KMS-11 (cell line): Measurements from ENCODE around the gene MEF2A.

Experiments used
- H2AFZ ChIP-seq: fragments of 200-600 bp; sonication (generic); 2 replicates; pipeline ENCODE4 v1.6.1; 2016; ENCODE audit warnings: antibody characterized with exemption, mixed run types, low read depth
- H3K27ac ChIP-seq: fragments of 200-600 bp; sonication (generic); 2 replicates; pipeline ENCODE4 v1.6.1; 2016; ENCODE audit warnings: mild to moderate bottlenecking, mixed run types
- H3K27me3 ChIP-seq: fragments of 200-600 bp; sonication (generic); 2 replicates; pipeline ENCODE4 v1.6.1; 2017; ENCODE audit warnings: mild to moderate bottlenecking, low read depth, mixed run types, moderate library complexity; ENCODE audit not compliant: insufficient read depth
- H3K36me3 ChIP-seq: fragments of 200-600 bp; sonication (generic); 2 replicates; pipeline ENCODE4 v1.6.1; 2017; ENCODE audit warnings: mild to moderate bottlenecking, mixed run types; ENCODE audit not compliant: insufficient read depth
- H3K4me1 ChIP-seq: fragments of 200-600 bp; sonication (generic); 2 replicates; pipeline ENCODE4 v1.6.1; 2016; ENCODE audit warnings: mild to moderate bottlenecking, low read depth, mixed run types; ENCODE audit not compliant: poor library complexity, severe bottlenecking
- H3K4me2 ChIP-seq: fragments of 200-600 bp; sonication (generic); 2 replicates; pipeline ENCODE4 v1.7.0; 2016; ENCODE audit warnings: mild to moderate bottlenecking, mixed run types
- H3K4me3 ChIP-seq: fragments of 200-600 bp; sonication (generic); IDR thresholded peaks from 2 replicates; pipeline ENCODE4 v1.6.1; 2017; ENCODE audit warnings: low read depth, low read length, mixed read lengths; ENCODE audit not compliant: insufficient read depth
- H3K79me2 ChIP-seq: fragments of 200-600 bp; sonication (generic); 2 replicates; pipeline ENCODE4 v1.6.1; 2016; ENCODE audit warnings: low read depth, mixed run types; ENCODE audit not compliant: insufficient read depth
- H3K9ac ChIP-seq: fragments of 200-600 bp; sonication (generic); 2 replicates; pipeline ENCODE4 v1.6.1; 2016; ENCODE audit warnings: mild to moderate bottlenecking, mixed run types
- H4K20me1 ChIP-seq: fragments of 200-600 bp; sonication (generic); 2 replicates; pipeline ENCODE4 v1.6.1; 2016; ENCODE audit warnings: mild to moderate bottlenecking, mixed run types; ENCODE audit not compliant: insufficient read depth
- TF ChIP-seq, protein P1 (sequence below): fragments of 200-600 bp; sonication (generic); conservative IDR thresholded peaks from 2 replicates; pipeline ENCODE4 v1.6.1; 2017; ENCODE audit warnings: low read depth, mild to moderate bottlenecking, antibody characterized with exemption, low read length, moderate library complexity, mixed read lengths

Gene MEF2A

DNA sequence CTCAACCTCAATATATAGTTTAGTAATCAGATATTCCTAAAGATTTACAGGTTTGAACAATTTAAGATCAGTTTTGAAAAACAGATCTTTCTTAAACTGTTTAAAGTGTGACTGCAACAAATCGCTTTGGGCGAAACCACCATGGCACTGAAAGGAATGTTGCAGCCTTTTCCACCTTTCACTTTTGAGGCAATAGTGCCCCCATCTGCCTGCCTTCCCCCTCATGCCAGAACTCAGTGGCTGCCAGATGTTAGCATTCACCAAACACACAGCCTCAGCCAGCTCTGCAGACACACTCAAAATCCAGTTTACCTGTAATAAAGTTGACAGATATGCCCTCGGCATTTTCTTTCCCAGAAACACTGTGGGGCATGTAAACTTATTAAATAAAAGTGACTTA, 164.1 kb downstream of the MEF2A start:
- Histone ChIP-seq H3K27ac (no peak overlapping the region), H2AFZ (no peak overlapping the region), H3K27me3 (no peaks in the 10 kb centered on the region), H3K36me3 (no peaks in the 10 kb centered on the region), H3K4me1 (peaks cover 7% of the 10 kb centered on the region), H3K79me2 (no peaks in the 10 kb centered on the region), H4K20me1 (no peaks in the 10 kb centered on the region), H3K9ac (no peak overlapping the region), H3K4me3 (no peak overlapping the region), H3K4me2 (no peak overlapping the region)
- TF ChIP-seq, protein P1, sequence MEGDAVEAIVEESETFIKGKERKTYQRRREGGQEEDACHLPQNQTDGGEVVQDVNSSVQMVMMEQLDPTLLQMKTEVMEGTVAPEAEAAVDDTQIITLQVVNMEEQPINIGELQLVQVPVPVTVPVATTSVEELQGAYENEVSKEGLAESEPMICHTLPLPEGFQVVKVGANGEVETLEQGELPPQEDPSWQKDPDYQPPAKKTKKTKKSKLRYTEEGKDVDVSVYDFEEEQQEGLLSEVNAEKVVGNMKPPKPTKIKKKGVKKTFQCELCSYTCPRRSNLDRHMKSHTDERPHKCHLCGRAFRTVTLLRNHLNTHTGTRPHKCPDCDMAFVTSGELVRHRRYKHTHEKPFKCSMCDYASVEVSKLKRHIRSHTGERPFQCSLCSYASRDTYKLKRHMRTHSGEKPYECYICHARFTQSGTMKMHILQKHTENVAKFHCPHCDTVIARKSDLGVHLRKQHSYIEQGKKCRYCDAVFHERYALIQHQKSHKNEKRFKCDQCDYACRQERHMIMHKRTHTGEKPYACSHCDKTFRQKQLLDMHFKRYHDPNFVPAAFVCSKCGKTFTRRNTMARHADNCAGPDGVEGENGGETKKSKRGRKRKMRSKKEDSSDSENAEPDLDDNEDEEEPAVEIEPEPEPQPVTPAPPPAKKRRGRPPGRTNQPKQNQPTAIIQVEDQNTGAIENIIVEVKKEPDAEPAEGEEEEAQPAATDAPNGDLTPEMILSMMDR = peak; percentile 23; the same call in 1 of the 2 replicates

DNA sequence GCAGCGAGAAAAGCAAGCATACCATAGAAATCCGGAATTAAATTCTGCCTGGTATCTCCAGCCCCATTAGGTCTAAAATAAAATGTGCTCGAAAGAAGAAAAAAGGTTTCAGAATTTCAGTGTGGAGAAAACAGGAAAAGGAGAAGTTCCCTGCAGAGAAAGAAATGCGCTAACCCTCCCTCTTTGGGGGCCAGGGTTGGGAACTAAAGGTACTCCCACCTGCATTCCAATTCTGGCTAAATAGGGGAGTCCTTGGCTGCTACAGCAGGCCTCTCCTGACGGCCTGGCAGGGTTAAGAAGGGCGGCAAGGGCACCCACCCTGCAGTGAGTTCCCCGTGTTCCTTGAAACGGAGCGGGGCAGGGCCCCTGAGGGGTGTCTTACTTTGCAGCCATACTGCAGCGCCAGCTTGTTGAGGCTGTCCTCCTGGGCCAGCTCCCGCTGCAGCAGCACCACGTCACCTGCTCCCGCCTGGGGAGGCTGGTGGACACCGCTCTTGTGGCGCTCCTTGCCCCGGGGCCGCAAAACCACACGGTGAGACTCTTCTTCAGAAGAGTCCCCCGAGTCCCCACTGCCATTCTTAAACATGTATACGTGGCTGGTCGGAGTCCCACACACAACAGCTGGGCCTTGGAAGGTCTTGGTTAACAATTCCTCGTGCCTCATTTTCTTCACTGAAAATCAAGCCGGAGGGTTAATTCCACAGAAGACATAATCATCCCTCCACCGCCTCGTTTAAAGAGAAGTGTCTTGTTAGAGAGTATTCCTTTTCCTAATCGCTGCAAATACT, 165.7 kb downstream of the MEF2A start:
- Histone ChIP-seq H3K27me3 (no peaks in the 10 kb centered on the region), H3K36me3 (no peaks in the 10 kb centered on the region), H3K4me2 (no peak overlapping the region), H3K27ac (no peak overlapping the region), H3K4me1 (peaks cover 7% of the 10 kb centered on the region), H2AFZ (no peak overlapping the region), H3K79me2 (no peaks in the 10 kb centered on the region), H3K4me3 (no peak overlapping the region), H3K9ac (no peak overlapping the region), H4K20me1 (no peaks in the 10 kb centered on the region)
- TF ChIP-seq, protein P1 = no peak

DNA sequence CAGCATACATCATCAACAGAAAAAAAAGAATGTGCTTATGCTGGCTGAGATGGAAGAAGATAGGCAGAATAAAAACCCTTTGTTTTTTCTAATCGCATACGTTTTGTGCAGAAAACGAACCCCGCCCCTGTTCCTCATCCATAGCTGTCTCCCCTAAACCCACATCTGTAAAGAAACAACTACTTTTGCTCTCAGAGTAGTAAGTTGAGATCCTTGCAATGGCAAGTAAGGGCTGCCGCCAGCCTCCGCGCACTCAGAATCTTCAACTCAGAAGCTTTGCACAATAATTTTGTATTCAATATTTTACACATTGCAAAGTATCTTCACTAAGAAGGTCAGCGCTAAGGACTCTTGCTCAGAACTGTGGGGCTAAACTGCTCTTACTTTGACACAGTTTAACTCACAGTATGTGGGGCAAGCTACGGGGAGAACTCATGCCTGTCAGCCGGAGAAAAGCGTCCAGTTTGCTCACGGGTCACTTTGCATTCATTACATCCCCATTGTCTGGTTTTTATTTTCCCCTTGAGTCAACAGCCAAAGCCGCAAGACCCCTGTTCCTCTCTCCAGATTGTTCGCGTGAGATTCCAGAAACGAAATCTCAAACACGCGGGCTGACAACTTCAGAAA, 166.5 kb downstream of the MEF2A start:
- H3K9ac ChIP-seq = no peak overlapping the region

DNA sequence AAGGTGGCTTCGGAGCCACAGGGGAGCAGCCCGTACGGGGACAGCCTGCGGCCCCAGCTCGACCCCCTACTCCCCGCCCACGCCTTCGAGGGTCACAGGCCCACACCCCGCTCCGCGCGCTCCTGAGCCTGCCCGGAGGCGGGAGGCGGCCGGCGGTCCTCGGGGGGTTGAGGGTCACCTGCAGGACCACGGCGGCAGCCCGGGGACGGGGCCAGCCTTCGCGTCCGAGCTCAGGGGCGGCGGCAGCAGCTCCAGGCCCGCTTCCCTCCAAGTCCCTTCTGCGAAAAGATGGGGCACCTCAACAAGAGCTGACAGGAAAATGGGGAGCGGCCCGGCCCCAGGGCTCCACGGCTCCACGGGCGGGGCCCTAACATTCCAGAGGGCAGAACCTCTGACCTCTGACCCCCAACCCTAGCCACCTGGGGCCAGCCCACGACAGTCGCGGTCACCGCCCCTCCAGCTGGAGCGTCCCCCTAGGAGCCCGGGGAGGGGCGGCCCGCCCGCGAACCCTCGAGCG, 167.0 kb downstream of the MEF2A start:
- H3K27me3 ChIP-seq = no peaks in the 10 kb centered on the region
- H4K20me1 ChIP-seq = no peaks in the 10 kb centered on the region
- H3K27ac ChIP-seq = no peak overlapping the region
- TF ChIP-seq, protein P1 = no peak
- H2AFZ ChIP-seq = peak overlapping the region; percentile 56
- H3K4me1 ChIP-seq = peaks cover 9% of the 10 kb centered on the region
- peak overlapping the region; percentile 54 for H3K9ac ChIP-seq
- H3K36me3 ChIP-seq = no peaks in the 10 kb centered on the region
- no peaks in the 10 kb centered on the region for H3K79me2 ChIP-seq
- H3K4me3 ChIP-seq = no peak overlapping the region
- peak overlapping the region; percentile 54; the same call in 1 of the 2 replicates for H3K4me2 ChIP-seq

More for the DNA sequence above, 166.5 kb downstream of the MEF2A start:
- Histone ChIP-seq H3K27ac (no peak overlapping the region), H2AFZ (no peak overlapping the region), H3K36me3 (no peaks in the 10 kb centered on the region), H3K4me1 (peaks cover 7% of the 10 kb centered on the region), H3K79me2 (no peaks in the 10 kb centered on the region), H3K4me2 (peak overlapping the region; percentile 54; the same call in 1 of the 2 replicates), H4K20me1 (no peaks in the 10 kb centered on the region), H3K27me3 (no peaks in the 10 kb centered on the region), H3K4me3 (no peak overlapping the region)
- TF ChIP-seq, protein P1 = no peak
